ENCODE measurements around the gene KCNAB3.

KCNAB3 gene

DNA sequence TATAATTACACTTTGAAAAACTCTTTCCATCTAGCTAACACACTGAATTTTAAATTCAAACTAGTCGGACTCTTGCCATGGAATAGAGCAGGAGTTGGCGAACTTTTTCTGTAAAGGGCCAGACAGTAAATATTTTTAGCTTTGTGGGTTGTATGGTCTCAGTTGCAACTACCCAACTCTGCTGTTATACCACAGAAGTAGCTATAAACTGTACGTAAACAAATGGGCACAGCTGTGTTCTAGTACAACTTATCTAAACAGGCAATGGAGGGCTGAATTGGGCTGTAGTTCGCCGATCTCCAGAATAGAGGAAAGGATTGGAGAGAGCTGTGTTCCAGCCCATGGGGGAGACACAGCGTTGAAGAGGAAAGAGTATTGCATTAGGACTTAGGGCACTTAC, 11.1 kb upstream of the KCNAB3 start:
- no peak for DNase-seq (ENCODE audit: low read depth in 2 of 2)

- no peak for DNase-seq (ENCODE audit: low read depth in 2 of 2)
Observed at GRCh38 chr17:7940034-7940433, 10.4 kb upstream of the KCNAB3 start.

DNA sequence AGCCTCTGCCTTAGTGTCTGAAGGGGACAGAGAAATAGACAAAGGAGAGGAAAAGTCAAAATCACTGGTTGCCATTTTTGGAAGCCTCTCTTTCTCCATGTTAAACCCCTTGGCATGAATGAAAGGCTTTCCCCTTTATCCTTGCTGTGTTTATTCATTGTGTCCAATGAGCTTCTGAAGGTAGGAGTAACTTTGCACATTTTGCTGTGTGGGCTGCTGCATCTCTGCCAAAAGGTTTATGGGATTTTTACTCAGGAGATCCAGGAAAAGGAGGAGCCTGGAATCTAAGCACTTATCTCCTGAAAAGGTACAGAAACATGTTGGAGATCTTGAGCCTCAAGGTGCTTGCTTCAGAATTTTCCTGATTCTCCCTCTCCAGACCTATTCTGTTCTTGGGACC, 6.2 kb upstream of the KCNAB3 start:
- no peak for DNase-seq (ENCODE audit: low read depth in 2 of 2)

- no peak for DNase-seq (ENCODE audit: low read depth in 2 of 2)
Observed at GRCh38 chr17:7932949-7933348, 3.3 kb upstream of the KCNAB3 start.

GRCh38 chr17:7932483-7932891, 2.8 kb upstream of the KCNAB3 start:
- DNase-seq (ENCODE audit: low read depth in 2 of 2) = no peak

DNA sequence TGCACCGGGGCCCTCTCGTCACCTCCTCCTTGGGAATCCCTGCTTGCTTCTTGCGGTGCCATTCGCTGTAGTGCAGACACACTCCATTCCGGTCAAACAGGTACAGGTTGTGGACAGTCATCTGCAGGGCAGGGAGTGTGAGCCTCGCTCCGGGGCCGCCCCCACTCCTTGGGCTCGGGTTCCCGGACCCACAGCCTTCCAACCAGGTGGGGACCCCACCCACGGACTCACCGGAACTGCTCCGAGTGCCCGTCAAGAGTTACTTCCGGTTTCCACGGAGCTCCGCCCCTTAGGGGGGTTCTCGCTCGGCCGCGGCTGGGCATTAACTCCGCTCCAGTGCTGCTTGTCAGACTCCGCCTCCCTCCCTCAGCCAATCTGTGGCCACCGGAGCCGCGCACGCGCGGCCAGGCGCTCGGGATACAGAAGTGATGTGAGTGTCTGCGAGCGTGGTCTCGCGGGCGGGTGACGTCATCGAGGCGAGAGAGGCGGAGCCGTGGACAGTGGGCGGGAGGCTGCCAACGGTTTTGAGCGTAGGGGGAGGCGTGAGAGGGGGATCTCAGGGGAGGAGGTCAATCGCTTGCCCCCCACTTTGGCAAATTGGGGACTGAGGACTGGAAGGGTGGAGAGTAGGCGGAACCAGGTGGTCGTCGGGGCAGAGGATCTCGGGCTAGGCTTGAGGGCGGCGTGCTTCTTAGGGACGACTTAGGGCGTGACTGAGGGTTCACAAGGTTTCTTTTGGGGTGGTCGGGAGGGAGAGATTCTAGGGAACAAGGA, 2.2 kb upstream of the KCNAB3 start, which contains the start of the genes CNTROB and TRAPPC1:
Gene CNTROB, plus strand, starts transcription at position 498 of the 774 bp plus-strand sequence. CDS start 874 bp downstream, outside the sequence.
Gene TRAPPC1, minus strand, starts transcription at position 238 of the 774 bp plus-strand sequence. Its CDS starts 117 bp downstream, at position 121.
- peak; percentile 99 to 100 for DNase-seq (ENCODE audit: low read depth in 2 of 2)

- DNase-seq (ENCODE audit: low read depth in 2 of 2) = no peak
Observed at GRCh38 chr17:7930841-7931631, 1.4 kb upstream of the KCNAB3 start.

- no peak for DNase-seq (ENCODE audit: low read depth in 2 of 2)
Observed at GRCh38 chr17:7927596-7927995, 2.1 kb downstream of the KCNAB3 start.

DNA sequence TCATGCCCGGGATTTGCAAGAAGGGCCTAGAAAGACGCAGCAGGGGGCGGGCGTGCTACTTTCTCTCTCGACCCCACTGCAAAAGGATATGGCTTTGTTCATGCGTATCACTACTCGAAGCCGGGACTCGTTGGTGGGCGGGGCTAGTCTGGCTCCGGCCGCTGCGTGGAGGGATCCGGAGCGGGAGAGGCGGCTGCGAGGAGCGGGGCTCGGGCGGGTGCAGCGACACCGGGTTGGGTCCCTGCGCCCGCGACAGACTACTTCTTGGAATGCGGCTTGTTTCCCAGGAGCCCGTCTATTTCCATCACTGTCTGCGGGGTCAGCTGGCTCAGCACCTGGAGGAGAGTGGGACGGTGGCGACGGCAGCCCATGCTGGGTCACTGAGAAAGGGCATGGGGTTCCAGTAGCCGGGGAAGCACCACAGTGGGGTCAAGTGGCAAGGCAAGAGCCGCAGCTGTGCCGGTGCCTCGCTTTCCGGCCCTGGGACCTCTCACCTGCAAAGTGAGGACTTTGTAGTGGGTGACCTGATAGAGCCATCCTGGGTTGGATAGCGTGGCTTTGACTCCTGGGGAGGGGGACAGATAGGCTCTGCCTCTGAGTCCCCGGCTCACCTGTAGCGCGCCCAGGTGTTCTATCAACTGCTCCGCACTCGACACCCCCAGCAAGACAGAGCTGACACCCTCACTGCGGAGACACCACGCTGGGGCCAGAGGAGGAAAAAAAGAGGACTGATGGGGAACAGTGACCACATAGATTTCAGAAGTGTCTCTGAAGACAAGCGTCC, 6.6 kb downstream of the KCNAB3 start:
- DNase-seq (ENCODE audit: low read depth in 2 of 2) = peak; percentile 62 to 77

- DNase-seq (ENCODE audit: low read depth in 2 of 2) = no peak
Observed at GRCh38 chr17:7922269-7922844, 7.3 kb downstream of the KCNAB3 start.

DNA sequence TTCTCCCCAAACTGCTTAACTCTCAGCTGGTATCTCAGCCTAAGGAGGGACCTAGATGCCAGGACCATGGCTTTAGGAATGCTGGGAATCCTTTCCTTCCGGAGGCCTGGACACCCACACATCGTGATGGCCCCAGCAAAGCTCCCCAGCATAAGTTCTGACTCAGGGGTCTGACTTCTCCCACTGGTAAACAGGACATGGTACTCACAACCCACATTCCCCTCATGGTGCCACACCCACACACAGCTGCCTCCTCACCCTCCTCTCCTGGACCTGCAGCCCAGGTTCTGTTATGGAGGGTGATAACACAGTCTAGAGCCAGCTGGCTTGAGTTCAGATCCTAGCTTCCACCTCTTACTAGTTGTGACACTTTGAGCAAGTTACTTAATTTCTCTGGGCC, 12.8 kb downstream of the KCNAB3 start:
- no peak for DNase-seq (ENCODE audit: low read depth in 2 of 2)

DNA sequence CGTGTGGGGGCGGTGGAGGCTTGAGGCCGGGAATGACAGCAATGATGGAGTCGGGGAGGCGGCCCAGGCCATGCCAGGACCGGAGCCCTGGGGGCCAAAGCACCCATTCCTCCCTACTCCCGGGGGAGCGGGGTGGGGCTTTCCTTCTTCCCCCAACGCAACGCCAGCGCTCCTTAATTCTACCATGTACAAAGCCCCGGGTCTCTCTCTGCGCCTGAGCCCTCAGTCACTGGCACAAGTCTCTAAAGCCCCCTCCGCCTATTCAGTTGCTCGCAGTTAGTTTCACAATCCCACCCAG, 13.3 kb downstream of the KCNAB3 start:
- DNase-seq (ENCODE audit: low read depth in 2 of 2) = no peak

- DNase-seq (ENCODE audit: low read depth in 2 of 2) = peak; percentile 71 to 91
Observed at GRCh38 chr17:7915611-7916384, 13.9 kb downstream of the KCNAB3 start, which contains the start of gene RNF227. Gene RNF227 (minus strand): TSS chr17:7916289. CDS start chr17:7916195, 94 bp downstream.

DNA sequence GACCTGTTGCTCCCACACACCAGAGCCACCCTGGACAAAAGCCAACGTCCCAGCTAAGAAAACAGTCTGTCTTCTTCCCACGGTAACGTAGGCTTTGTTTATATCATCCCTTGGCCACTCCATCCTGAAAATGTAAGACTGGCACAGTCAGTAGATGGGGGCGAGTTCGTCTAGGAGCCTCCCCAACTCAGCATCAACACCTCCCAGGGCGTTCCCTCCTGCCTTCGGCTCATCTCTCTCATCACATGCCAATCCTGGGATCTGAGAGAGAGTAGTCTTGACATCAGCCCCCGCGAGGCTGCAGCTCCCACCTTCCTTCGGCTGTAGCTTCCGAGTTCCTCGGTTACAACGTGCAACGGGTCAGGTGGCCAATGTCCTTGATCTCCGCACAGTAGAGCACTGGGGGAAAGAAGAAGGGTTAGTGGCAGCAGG, 14.5 kb downstream of the KCNAB3 start:
- DNase-seq (ENCODE audit: low read depth in 2 of 2) = no peak

DNA sequence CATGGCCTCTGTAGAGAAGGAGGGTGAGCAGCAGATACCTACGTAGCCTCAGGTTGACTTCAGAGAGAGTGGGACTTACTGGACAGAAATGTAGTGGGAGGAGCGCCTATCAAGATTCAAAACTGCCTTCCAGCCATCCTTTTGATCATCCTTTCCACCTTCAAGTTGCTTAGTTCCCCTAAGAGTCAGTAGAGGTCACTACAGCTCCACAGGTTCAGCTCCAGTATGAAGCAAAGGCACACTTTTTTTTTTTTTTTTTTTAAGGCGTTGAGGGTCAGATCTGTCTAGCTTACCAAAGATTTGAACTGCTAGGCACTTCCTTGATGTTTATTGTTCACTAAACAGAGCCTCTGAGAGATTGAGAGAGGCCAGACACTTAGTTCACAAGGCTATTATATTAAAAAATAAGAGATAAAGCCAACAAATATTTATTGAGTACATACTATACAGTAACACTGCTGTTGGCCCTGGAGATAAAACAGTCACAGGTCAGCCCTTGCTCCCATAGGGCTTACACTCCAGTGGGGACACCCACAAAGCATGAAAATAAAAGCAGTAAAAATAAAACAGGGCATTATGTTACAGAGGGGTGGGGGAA, 16.6 kb downstream of the KCNAB3 start:
- no peak for DNase-seq (ENCODE audit: low read depth in 2 of 2)

DNA sequence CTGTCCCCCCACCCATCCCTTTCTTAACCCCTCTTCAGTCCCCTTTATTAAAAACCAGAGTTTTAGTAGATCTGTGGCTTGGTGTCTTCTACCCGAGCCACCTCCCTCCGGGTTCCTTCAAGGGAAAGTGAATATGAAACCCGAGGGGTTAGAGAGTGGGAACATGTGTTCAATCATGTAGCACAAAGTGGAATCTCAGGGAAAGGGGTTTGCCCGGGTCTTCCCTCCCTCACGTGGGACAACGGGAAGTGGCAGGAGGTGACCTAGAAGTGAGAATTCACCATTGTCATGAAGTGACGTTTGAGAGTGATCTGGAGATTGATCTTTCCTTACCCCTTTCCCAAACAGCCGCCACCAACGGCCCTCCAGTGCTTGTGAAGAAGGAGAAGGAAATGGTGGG, 18.5 kb downstream of the KCNAB3 start:
- no peak for DNase-seq (ENCODE audit: low read depth in 2 of 2)

DNA sequence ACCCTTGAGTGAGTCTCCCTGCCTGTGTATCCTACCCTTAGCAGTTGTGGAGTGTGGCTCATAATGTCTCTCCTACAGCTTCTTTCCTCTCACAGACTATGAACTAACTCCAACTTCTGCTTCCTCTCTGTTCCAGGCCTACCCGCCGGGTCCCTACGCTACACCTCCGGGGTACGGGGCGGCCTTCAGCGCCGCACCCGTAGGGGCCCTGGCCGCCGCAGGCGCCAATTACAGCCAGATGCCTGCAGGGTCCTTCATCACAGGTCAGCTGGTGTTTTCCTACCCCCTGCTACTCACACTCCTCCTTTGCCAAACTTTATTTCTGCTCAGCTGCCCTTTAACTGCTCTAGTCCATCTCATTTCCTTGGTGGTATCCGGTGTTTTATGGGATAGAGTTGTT, 18.9 kb downstream of the KCNAB3 start:
- DNase-seq (ENCODE audit: low read depth in 2 of 2) = no peak

DNA sequence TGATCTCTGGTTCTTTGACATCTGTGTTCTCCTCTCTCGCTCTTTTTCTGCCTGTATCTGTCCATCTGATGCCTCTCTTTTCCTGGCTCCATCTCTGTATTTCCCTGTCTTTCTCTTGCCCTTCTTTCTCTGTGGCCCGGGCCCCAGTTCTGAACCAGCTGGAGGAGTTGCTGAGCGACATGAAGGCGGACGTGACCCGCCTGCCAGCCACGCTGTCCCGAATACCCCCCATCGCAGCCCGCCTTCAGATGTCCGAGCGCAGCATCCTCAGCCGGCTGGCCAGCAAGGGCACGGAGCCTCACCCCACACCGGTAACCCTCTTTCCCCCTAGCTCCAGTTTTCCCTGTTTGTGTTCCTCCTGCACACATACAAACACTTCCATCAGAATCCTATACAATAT, 19.4 kb downstream of the KCNAB3 start:
- DNase-seq (ENCODE audit: low read depth in 2 of 2) = no peak

DNA sequence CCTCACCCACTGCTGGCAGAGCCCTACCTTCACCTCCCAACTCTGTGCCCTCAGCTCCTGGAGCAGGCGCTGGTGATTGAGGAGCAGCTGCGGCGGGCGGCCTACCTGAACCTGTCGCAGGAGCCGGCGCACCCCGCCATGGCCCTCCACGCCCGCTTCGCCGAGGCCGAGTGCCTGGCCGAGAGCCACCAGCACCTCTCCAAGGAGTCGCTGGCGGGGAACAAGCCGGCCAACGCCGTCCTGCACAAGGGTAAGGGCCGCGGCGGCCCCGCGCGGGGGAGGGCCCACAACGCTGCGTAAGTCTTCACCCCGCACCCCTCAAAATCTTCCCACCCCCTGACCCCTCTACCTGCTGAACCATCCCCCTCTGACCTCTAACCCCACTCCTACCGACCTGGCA, 20.6 kb downstream of the KCNAB3 start:
- DNase-seq (ENCODE audit: low read depth in 2 of 2) = no peak
